K562 (cell line): Measurements from ENCODE around the gene IGSF21. TPM values are rescaled to one million over a fixed set of nuclear protein-coding genes. Genes with fewer than 3 reads are reported as not detected.

Experiments used
- ARID2 ChIP-seq: fragments of 450-650 bp; IDR thresholded peaks from 2 replicates; pipeline ENCODE4 v1.6.1; 2017; ENCODE audit warnings: antibody characterized with exemption, mild to moderate bottlenecking
- ATF6 ChIP-seq: sonication (generic); formaldehyde crosslinking; IDR thresholded peaks from 2 replicates; pipeline ENCODE4 v1.4.0; 2020; ENCODE audit warnings: mild to moderate bottlenecking, missing genetic modification reagents
- BDP1 ChIP-seq: IDR thresholded peaks from 3 replicates; pipeline ENCODE4 v1.6.1; 2011; ENCODE audit not compliant: insufficient read length, insufficient read depth
- HES1 ChIP-seq: fragments of 450-650 bp; IDR thresholded peaks from 2 replicates; pipeline ENCODE4 v1.6.1; 2016; ENCODE audit warnings: low read depth, mild to moderate bottlenecking, moderate library complexity
- IRF2 ChIP-seq: sonication (generic); formaldehyde crosslinking; IDR thresholded peaks from 2 replicates; pipeline ENCODE4 v1.8.1; 2022; ENCODE audit warnings: mild to moderate bottlenecking, missing genetic modification reagents
- KLF13 ChIP-seq: fragments of 450-650 bp; IDR thresholded peaks from 2 replicates; pipeline ENCODE4 v1.6.1; 2016; ENCODE audit warnings: missing genetic modification characterization, low read depth, mild to moderate bottlenecking, missing compliant biosample characterization, moderate library complexity, borderline replicate concordance
- PHF21A ChIP-seq: fragments of 450-650 bp; IDR thresholded peaks from 2 replicates; pipeline ENCODE4 v1.6.1; 2017; ENCODE audit warnings: low read depth, borderline replicate concordance
- POLR2AphosphoS2 ChIP-seq: IDR thresholded peaks from 2 replicates; pipeline ENCODE4 v1.6.1; 2012; ENCODE audit warnings: low read length, improper control_type of control experiment
- POLR2B ChIP-seq: fragments of 450-650 bp; IDR thresholded peaks from 2 replicates; pipeline ENCODE4 v1.6.1; 2018; ENCODE audit warnings: low read depth; ENCODE audit not compliant: partially characterized antibody
- PTBP1 ChIP-seq: fragments of 200-400 bp; formaldehyde crosslinking; IDR thresholded peaks from 2 replicates; pipeline ENCODE4 v1.6.1; 2017; ENCODE audit warnings: low read depth, low read length
- RBM39 ChIP-seq: fragments of 200-400 bp; formaldehyde crosslinking; optimal IDR thresholded peaks from 2 replicates; pipeline ENCODE3; 2018; ENCODE audit warnings: low read depth, low read length
- TFE3 ChIP-seq: fragments of 450-650 bp; formaldehyde crosslinking; IDR thresholded peaks from 2 replicates; pipeline ENCODE4 v1.4.0; 2020; ENCODE audit warnings: mild to moderate bottlenecking, mixed read lengths
- TSC22D4 ChIP-seq: fragments of 450-650 bp; IDR thresholded peaks from 2 replicates; pipeline ENCODE4 v1.6.1; 2016; ENCODE audit warnings: missing genetic modification characterization, missing biosample characterization, control low read depth
- ZBTB5 ChIP-seq: fragments of 450-650 bp; IDR thresholded peaks from 2 replicates; pipeline ENCODE4 v1.6.1; 2017; ENCODE audit warnings: antibody characterized with exemption
- ZNF124 ChIP-seq: sonication (generic); formaldehyde crosslinking; IDR thresholded peaks from 2 replicates; pipeline ENCODE4 v1.8.1; 2022; ENCODE audit warnings: missing genetic modification reagents
- ZNF224 ChIP-seq: sonication (generic); formaldehyde crosslinking; IDR thresholded peaks from 2 replicates; pipeline ENCODE4 v1.8.0; 2022; ENCODE audit warnings: mild to moderate bottlenecking, missing genetic modification reagents
- ZNF324 ChIP-seq: fragments of 250-450 bp; sonication (Bioruptor Pico); IDR thresholded peaks from 2 replicates; pipeline ENCODE4 v1.4.0; 2020; ENCODE audit warnings: mild to moderate bottlenecking
- ZNF347 ChIP-seq: fragments of 450-650 bp; formaldehyde crosslinking; IDR thresholded peaks from 2 replicates; pipeline ENCODE4 v1.4.0; 2020; ENCODE audit warnings: low read depth, mild to moderate bottlenecking, moderate library complexity
- ZSCAN32 ChIP-seq: fragments of 450-650 bp; formaldehyde crosslinking; IDR thresholded peaks from 2 replicates; pipeline ENCODE4 v1.4.0; 2020; ENCODE audit warnings: mild to moderate bottlenecking, moderate library complexity
- polyA plus RNA-seq, 8 experiments: library from polyadenylated mRNA; depleted of rRNA in 4 of 8; stranded (reverse) in 5 of 8; unstranded in 3 of 8; fragments of >200 nt; fragmentation: Nextera tagmentation in 2 of 8; fragmentation: Illumina TruSeq in 1 of 8; extraction: Ambion mirVana in 2 of 8; extraction: Trizol in 1 of 8; gene quantifications; 2 replicates each; pipeline versions ENCODE4 v1.2.1 to v1.2.3, GENCODE V29; 2011 to 2014; ENCODE audit warnings: inconsistent platforms in 1 of 8, missing spikeins in 1 of 8
- total RNA-seq, 7 experiments: library from RNA; depleted of rRNA in 6 of 7; stranded (reverse); fragments of >200 nt in 6 of 7; fragmentation: Illumina TruSeq in 2 of 7; extraction: Trizol in 2 of 7; gene quantifications; 2 replicates each; pipeline versions ENCODE4 v1.2.1 to v1.2.3, GENCODE V29; 2011 to 2021; ENCODE audit warnings: low replicate concordance in 1 of 7
- TF ChIP-seq, protein P1 (sequence below): sonication (generic); formaldehyde crosslinking; IDR thresholded peaks from 2 replicates; pipeline ENCODE4 v1.5.0; 2020; ENCODE audit warnings: missing genetic modification reagents
- TF ChIP-seq, protein P2 (sequence below): sonication (generic); formaldehyde crosslinking; IDR thresholded peaks from 2 replicates; pipeline ENCODE4 v1.8.0; 2023; ENCODE audit warnings: mild to moderate bottlenecking, missing genetic modification reagents

Gene IGSF21
- total and polyA plus RNA-seq, 9 of the 15 experiments (the other 6 are each of a cell fraction or from before 2014, with no cell fraction given): not detected

GRCh38 chr1:18414872-18415447 lies 307.4 kb downstream of the IGSF21 start (continued):
- no peak for TF ChIP-seq PTBP1
- no peak for TF ChIP-seq ZNF347 (CRISPR knock-in tag)
- TF ChIP-seq HES1: no peak
- TF ChIP-seq ZNF124 (CRISPR knock-in tag): no peak
- no peak for TF ChIP-seq TFE3
- TF ChIP-seq POLR2B: no peak
- no peak for TF ChIP-seq BDP1
- TF ChIP-seq IRF2: no peak
- no peak for TF ChIP-seq ZNF324 (CRISPR knock-in tag)
- no peak for TF ChIP-seq RBM39
- TF ChIP-seq PHF21A: no peak
- TF ChIP-seq ATF6 (CRISPR knock-in tag): no peak
- TF ChIP-seq TSC22D4: no peak
- no peak for TF ChIP-seq ZSCAN32 (CRISPR knock-in tag)
- TF ChIP-seq ZBTB5: no peak
- TF ChIP-seq ZNF224 (CRISPR knock-in tag): no peak
- no peak for TF ChIP-seq POLR2AphosphoS2
- no peak for TF ChIP-seq KLF13
- TF ChIP-seq, protein P1, sequence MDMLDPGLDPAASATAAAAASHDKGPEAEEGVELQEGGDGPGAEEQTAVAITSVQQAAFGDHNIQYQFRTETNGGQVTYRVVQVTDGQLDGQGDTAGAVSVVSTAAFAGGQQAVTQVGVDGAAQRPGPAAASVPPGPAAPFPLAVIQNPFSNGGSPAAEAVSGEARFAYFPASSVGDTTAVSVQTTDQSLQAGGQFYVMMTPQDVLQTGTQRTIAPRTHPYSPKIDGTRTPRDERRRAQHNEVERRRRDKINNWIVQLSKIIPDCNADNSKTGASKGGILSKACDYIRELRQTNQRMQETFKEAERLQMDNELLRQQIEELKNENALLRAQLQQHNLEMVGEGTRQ (CRISPR knock-in tag): no peak
- TF ChIP-seq, protein P2, sequence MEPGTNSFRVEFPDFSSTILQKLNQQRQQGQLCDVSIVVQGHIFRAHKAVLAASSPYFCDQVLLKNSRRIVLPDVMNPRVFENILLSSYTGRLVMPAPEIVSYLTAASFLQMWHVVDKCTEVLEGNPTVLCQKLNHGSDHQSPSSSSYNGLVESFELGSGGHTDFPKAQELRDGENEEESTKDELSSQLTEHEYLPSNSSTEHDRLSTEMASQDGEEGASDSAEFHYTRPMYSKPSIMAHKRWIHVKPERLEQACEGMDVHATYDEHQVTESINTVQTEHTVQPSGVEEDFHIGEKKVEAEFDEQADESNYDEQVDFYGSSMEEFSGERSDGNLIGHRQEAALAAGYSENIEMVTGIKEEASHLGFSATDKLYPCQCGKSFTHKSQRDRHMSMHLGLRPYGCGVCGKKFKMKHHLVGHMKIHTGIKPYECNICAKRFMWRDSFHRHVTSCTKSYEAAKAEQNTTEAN (CRISPR knock-in tag): no peak
- no peak for TF ChIP-seq ARID2
